ENCODE results near the gene GAL3ST2. TPM values are rescaled to one million over a fixed set of nuclear protein-coding genes. Genes with fewer than 3 reads are reported as not detected.
"Not testable (repeated sequence)": the region's sequence is repeated elsewhere in the genome, so short reads cannot be mapped to it uniquely, and the experiment has no call there.

GAL3ST2 gene
- total and polyA plus RNA-seq, 4 donors, result 0.33 to 0.79 (median 0.63) TPM

- WGBS (ENCODE audit: insufficient coverage), result 92% methylated on average over 13 of the region's 13 CpGs
- H3K27ac ChIP-seq (ENCODE audit: low read depth, low read length), result no peak overlapping the region
- peaks cover 9% of the 10 kb centered on the region for H3K4me1 ChIP-seq (ENCODE audit: control insufficient read depth, insufficient read depth, low read length)
- no peak for DNase-seq (ENCODE audit: low read depth in 4 of 6, low spot score in 6 of 6)
- H3K27me3 ChIP-seq (ENCODE audit: control insufficient read depth, insufficient read depth, low read length), result no peaks in the 10 kb centered on the region
- H3K9me3 ChIP-seq (ENCODE audit: control insufficient read depth, insufficient read depth, low read length), result no peaks in the 10 kb centered on the region
- H3K4me3 ChIP-seq (ENCODE audit: low read depth, low read length), result no peak overlapping the region
- H3K36me3 ChIP-seq (ENCODE audit: control insufficient read depth, insufficient read depth, low read length), result no peaks in the 10 kb centered on the region
Observed at GRCh38 chr2:241796610-241797138, 20.1 kb downstream of the GAL3ST2 start.

DNA sequence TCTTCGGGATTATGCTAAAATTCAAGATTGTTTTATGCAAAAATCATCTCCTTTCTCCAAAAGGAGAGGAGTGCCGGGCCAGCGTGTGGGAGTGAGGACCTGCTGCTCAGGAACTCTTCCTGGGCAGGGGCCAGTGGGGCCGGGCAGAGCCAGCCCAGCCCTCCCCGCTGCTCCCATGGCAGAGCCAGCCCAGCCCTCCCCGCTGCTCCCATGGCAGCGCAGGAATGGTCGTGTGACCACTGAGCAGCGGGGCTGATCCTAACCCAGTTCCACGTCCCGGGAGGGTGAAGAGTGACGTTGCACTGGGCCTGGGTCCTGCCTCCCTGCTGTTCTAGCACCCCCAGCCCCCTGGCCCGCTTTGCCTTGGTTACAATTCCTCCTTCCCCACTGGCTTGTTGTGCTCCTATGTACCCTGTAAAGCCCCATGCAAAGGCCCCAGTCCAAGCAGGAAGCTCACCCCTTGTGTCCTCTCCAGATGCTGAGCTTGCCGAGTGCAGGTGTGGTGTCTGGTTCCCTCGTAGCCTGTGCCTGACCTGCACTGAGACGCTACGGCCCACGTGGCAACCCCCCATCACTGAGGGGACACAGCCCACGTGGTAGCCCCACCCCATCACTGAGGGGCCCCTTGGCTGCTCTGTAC lies 20.9 kb downstream of the GAL3ST2 start:
- H3K36me3 ChIP-seq (ENCODE audit: control insufficient read depth, insufficient read depth, low read length), result no peaks in the 10 kb centered on the region
- H3K27ac ChIP-seq (ENCODE audit: low read depth, low read length), result no peak overlapping the region
- no peak for DNase-seq (ENCODE audit: low read depth in 4 of 6, low spot score in 6 of 6)
- H3K27me3 ChIP-seq (ENCODE audit: control insufficient read depth, insufficient read depth, low read length), result no peaks in the 10 kb centered on the region
- no peaks in the 10 kb centered on the region for H3K9me3 ChIP-seq (ENCODE audit: control insufficient read depth, insufficient read depth, low read length)
- WGBS (ENCODE audit: insufficient coverage), result 74% methylated on average over 18 of the region's 19 CpGs
- H3K4me1 ChIP-seq (ENCODE audit: control insufficient read depth, insufficient read depth, low read length), result peaks cover 9% of the 10 kb centered on the region
- H3K4me3 ChIP-seq (ENCODE audit: low read depth, low read length), result no peak overlapping the region

GRCh38 chr2:241798081-241798630 lies 21.5 kb downstream of the GAL3ST2 start:
- Histone ChIP-seq H3K36me3 (ENCODE audit: control insufficient read depth, insufficient read depth, low read length) (no peaks in the 10 kb centered on the region), H3K27me3 (ENCODE audit: control insufficient read depth, insufficient read depth, low read length) (peaks cover 3% of the 10 kb centered on the region), H3K4me1 (ENCODE audit: control insufficient read depth, insufficient read depth, low read length) (peaks cover 15% of the 10 kb centered on the region), H3K4me3 (ENCODE audit: low read depth, low read length) (no peak overlapping the region), H3K27ac (ENCODE audit: low read depth, low read length) (no peak overlapping the region), H3K9me3 (ENCODE audit: control insufficient read depth, insufficient read depth, low read length) (no peaks in the 10 kb centered on the region)
- WGBS (ENCODE audit: insufficient coverage), result 78% methylated on average over 9 of the region's 14 CpGs
- peak in 1 of 6 donors; percentile 3 for DNase-seq (ENCODE audit: low read depth in 4 of 6, low spot score in 6 of 6)

DNA sequence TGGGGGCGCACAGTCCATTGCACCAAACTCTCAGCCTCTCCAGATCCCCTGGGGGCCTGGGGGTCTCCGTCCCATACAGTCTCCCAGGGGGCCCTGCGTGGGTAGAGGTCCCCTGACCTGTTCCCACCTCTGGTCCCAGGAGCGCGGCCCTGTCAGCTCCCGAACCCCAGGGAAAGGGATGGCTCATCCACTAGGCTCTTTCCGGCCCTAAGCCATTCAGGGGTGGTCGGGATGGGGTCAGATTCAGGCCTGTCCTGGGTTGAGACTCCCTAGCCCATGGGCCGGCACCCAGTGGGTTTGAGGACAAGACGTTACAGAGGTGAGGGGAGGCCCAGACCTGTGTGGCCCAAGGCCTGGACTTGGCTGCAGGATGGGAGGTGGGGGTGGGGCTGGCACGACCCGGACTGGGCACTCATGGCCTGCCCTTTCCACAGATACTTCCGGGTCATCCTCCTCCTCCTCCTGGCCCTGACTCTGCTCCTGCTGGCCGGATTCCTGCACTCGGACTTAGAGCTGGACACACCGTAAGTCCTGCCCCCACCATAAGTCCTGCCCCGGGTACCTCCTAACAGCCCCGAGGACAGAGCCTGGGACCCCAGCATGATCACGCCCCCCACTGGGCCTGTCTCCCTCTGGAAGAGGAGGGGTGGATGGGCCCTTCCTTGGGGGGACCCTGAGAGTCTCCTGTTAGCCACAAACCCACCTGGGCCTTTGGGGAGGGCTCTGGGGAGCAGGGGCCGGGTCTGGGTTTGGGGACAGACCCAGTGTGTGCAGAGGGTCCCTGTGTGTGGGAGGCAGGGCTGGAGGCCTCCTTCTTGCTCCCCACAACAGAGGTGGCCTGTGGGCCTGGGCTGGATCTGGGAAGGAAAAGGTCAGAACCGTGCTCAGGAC lies 22.3 kb downstream of the GAL3ST2 start:
- peak in 1 of 6 donors; percentile 0 for DNase-seq (ENCODE audit: low read depth in 4 of 6, low spot score in 6 of 6)
- no peaks in the 10 kb centered on the region for H3K36me3 ChIP-seq (ENCODE audit: control insufficient read depth, insufficient read depth, low read length)
- WGBS (ENCODE audit: insufficient coverage), result 93% methylated on average over 18 of the region's 21 CpGs
- peaks cover 20% of the 10 kb centered on the region for H3K4me1 ChIP-seq (ENCODE audit: control insufficient read depth, insufficient read depth, low read length)
- H3K9me3 ChIP-seq (ENCODE audit: control insufficient read depth, insufficient read depth, low read length), result no peaks in the 10 kb centered on the region
- no peak overlapping the region for H3K27ac ChIP-seq (ENCODE audit: low read depth, low read length)
- peaks cover 6% of the 10 kb centered on the region for H3K27me3 ChIP-seq (ENCODE audit: control insufficient read depth, insufficient read depth, low read length)
- no peak overlapping the region for H3K4me3 ChIP-seq (ENCODE audit: low read depth, low read length)

GRCh38 chr2:241799522-241800197 lies 23.0 kb downstream of the GAL3ST2 start:
- Histone ChIP-seq H3K4me1 (ENCODE audit: control insufficient read depth, insufficient read depth, low read length) (peaks cover 28% of the 10 kb centered on the region), H3K4me3 (ENCODE audit: low read depth, low read length) (no peak overlapping the region), H3K27ac (ENCODE audit: low read depth, low read length) (no peak overlapping the region), H3K36me3 (ENCODE audit: control insufficient read depth, insufficient read depth, low read length) (no peaks in the 10 kb centered on the region), H3K27me3 (ENCODE audit: control insufficient read depth, insufficient read depth, low read length) (peaks cover 12% of the 10 kb centered on the region), H3K9me3 (ENCODE audit: control insufficient read depth, insufficient read depth, low read length) (no peaks in the 10 kb centered on the region)
- peak in 1 of 6 donors; percentile 0 for DNase-seq (ENCODE audit: low read depth in 4 of 6, low spot score in 6 of 6)
- 88% methylated on average over 10 of the region's 10 CpGs for WGBS (ENCODE audit: insufficient coverage)

DNA sequence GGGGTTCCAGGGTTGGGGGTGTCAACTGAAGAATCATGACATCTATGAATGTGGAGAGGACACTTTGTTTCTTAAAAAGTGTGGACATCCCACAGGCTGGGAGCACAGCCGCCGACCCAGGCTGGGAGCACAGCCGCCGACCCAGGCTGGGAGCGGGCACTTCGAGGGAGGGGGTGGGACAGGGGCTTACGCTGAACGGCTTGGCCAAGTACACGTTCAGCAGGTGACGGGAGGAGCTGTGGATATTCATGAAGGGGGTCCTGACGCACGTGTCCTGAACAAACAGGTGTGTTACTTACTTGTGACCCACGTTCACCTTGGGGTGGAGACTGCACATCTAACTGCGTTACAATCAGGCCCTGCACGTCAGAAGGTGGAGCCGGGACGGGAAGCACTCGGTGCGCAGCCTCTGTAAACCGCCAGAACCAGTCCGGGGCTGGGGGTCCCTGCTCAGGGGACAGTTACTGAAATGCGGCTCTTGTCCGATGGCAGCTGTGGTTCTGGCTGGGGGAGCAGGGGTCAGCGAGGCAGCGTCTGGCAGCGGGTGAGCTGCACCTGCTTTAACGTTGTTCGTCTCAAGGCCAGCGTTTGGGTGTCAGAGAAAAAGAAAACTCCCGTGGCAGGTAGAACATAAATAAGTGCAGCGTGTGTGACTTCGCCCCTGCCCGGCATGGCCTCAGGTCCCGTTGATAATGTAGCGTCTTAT lies 23.7 kb downstream of the GAL3ST2 start:
- H3K27me3 ChIP-seq (ENCODE audit: control insufficient read depth, insufficient read depth, low read length), result peaks cover 12% of the 10 kb centered on the region
- H3K4me3 ChIP-seq (ENCODE audit: low read depth, low read length); H3K27ac ChIP-seq (ENCODE audit: low read depth, low read length); H3K36me3 ChIP-seq (ENCODE audit: control insufficient read depth, insufficient read depth, low read length); DNase-seq (ENCODE audit: low read depth in 4 of 6, low spot score in 6 of 6); H3K9me3 ChIP-seq (ENCODE audit: control insufficient read depth, insufficient read depth, low read length): not testable (repeated sequence)
- WGBS (ENCODE audit: insufficient coverage), result 80% methylated on average over 32 of the region's 35 CpGs
- H3K4me1 ChIP-seq (ENCODE audit: control insufficient read depth, insufficient read depth, low read length), result peaks cover 32% of the 10 kb centered on the region

DNA sequence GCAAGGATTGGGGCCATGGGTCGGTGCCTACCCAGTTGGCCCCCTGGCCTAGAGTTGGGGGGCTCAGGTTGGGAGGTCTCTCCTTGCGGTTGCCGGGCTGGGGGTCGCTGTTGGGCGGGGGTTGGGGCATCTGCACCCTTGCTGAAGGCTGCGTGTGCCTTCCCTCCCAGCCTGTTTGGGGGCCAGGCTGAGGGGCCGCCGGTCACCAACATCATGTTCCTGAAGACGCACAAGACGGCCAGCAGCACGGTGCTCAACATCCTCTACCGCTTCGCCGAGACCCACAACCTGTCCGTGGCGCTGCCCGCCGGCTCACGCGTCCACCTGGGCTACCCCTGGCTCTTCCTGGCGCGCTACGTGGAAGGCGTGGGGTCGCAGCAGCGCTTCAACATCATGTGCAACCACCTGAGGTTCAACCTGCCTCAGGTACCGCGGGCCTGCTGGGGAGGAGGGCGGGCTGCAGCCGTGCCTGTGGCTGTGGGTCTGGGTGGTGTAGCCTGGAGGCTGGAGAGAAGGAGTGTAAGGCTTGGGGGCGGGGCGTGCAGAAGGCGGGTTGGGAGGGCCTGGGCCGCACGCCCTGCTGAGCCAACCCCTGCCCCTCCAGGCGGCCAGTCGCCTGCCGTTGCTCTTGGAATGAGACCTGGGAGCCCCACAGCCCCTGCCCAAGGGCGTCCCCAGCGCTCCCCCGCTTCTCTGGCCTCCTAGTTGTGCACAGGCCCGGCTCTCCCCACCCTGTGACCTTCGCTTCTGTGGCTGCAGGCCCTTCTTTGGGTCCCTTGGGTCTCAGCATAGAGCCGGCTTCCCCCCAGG lies 25.2 kb downstream of the GAL3ST2 start:
- DNase-seq (ENCODE audit: low read depth in 4 of 6, low spot score in 6 of 6), result peak in 1 of 6 donors; percentile 0
- no peaks in the 10 kb centered on the region for H3K9me3 ChIP-seq (ENCODE audit: control insufficient read depth, insufficient read depth, low read length)
- no peak overlapping the region for H3K27ac ChIP-seq (ENCODE audit: low read depth, low read length)
- WGBS (ENCODE audit: insufficient coverage), result 80% methylated on average over 41 of the region's 44 CpGs
- no peak overlapping the region for H3K4me3 ChIP-seq (ENCODE audit: low read depth, low read length)
- H3K27me3 ChIP-seq (ENCODE audit: control insufficient read depth, insufficient read depth, low read length), result peaks cover 12% of the 10 kb centered on the region
- H3K36me3 ChIP-seq (ENCODE audit: control insufficient read depth, insufficient read depth, low read length), result no peaks in the 10 kb centered on the region
- H3K4me1 ChIP-seq (ENCODE audit: control insufficient read depth, insufficient read depth, low read length), result peaks cover 32% of the 10 kb centered on the region

DNA sequence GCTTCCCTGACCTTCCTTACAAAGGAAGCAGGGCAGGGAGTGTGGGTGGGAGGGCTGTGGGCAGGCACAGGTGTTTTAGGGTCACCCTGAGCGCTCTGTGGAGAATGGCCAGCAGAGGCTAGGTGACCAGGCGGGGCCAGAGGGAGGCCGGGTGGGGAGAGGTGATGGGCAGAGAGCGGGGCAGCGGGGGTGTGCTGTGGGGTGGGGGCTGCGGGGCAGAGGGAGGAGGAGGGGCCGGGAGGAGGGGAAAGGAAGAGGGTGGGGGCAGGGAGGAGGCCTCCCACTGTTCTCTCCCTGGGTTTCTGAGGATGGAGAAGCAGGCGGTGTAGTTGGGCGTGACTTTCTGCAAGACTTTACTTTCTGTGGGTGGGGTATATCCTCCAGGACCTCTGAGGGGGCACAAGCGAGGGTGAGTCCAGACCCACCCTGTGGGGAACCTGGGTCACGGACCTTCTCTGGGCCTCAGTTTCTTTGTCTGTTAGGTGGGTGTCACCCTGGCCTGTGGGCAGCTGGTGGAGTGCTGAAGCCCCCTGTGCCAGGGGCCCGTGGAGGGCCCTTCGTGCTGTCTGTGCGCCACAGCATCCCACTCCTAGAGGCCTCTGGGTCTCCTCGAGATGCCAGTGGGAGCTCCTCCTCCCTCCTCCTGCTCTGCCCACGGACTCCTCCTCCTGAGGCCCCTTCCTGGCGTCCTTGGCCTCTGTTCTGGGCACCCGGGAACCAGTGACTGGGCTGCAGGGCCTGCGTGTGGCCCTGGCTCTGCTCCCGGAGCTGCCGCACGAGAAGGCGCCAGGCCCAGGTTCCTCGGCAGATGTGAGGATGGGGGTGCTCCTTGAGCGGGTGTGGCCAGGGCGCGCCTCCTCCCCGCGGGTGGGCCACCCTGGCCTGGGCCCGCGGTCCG lies 26.0 kb downstream of the GAL3ST2 start:
- peaks cover 31% of the 10 kb centered on the region for H3K4me1 ChIP-seq (ENCODE audit: control insufficient read depth, insufficient read depth, low read length)
- H3K4me3 ChIP-seq (ENCODE audit: low read depth, low read length), result no peak overlapping the region
- H3K27me3 ChIP-seq (ENCODE audit: control insufficient read depth, insufficient read depth, low read length), result peaks cover 12% of the 10 kb centered on the region
- no peaks in the 10 kb centered on the region for H3K9me3 ChIP-seq (ENCODE audit: control insufficient read depth, insufficient read depth, low read length)
- H3K27ac ChIP-seq (ENCODE audit: low read depth, low read length), result no peak overlapping the region
- no peak for DNase-seq (ENCODE audit: low read depth in 4 of 6, low spot score in 6 of 6)
- H3K36me3 ChIP-seq (ENCODE audit: control insufficient read depth, insufficient read depth, low read length), result no peaks in the 10 kb centered on the region
- 60% methylated on average over 26 of the region's 32 CpGs for WGBS (ENCODE audit: insufficient coverage)
